Keratinocyte (primary cell): Measurements from ENCODE around the gene TTC28.

Source experiments
- EZH2 ChIP-seq: IDR thresholded peaks from one replicate; pipeline ENCODE4 v1.6.1; 2012; ENCODE audit warnings: inconsistent platforms, mild to moderate bottlenecking, low read length, moderate library complexity
- TF ChIP-seq, protein P1 (sequence below), 3 experiments: IDR thresholded peaks in 1 of 3; conservative IDR thresholded peaks in 1 of 3; optimal IDR thresholded peaks in 1 of 3; 2 replicates in 2 of 3; 3 replicates in 1 of 3; pipeline versions ENCODE3 to v1.5.1; 2011; ENCODE audit warnings: low read length in 3 of 3, mild to moderate bottlenecking in 3 of 3, moderate library complexity in 2 of 3, control low read depth in 1 of 3, inconsistent platforms in 1 of 3; ENCODE audit not compliant: insufficient read depth in 2 of 3; ENCODE audit errors: extremely low read depth in 1 of 3

DNA sequence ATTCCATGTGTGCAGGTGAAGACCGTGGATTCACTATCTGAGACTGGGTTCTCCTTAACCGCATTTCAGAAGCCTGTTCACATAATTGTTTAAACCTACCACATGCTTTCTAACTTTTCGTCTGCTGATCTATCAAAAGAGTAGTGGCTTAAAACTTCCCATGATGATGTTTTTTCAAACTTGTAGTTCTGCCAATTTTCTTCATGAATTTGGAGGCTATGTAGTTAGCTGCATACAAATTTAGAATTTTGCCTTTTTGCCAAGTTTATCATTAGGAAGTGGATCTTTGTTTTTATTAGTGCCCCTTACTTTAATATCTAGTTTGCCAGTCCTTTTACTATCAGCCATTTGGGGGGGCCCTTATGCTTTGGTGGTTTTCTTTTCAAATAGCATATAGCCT is 703.1 kb downstream of the TTC28 start:
- TF ChIP-seq, protein P1, sequence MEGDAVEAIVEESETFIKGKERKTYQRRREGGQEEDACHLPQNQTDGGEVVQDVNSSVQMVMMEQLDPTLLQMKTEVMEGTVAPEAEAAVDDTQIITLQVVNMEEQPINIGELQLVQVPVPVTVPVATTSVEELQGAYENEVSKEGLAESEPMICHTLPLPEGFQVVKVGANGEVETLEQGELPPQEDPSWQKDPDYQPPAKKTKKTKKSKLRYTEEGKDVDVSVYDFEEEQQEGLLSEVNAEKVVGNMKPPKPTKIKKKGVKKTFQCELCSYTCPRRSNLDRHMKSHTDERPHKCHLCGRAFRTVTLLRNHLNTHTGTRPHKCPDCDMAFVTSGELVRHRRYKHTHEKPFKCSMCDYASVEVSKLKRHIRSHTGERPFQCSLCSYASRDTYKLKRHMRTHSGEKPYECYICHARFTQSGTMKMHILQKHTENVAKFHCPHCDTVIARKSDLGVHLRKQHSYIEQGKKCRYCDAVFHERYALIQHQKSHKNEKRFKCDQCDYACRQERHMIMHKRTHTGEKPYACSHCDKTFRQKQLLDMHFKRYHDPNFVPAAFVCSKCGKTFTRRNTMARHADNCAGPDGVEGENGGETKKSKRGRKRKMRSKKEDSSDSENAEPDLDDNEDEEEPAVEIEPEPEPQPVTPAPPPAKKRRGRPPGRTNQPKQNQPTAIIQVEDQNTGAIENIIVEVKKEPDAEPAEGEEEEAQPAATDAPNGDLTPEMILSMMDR (optimal IDR thresholded peaks at IDR 0.05 in 1 of 3, IDR thresholded peaks at IDR 0.05 in 1 of 3, conservative IDR thresholded peaks at IDR 0.05 in 1 of 3; ENCODE audit: extremely low read depth in 1 of 3, insufficient read depth in 2 of 3, low read length in 3 of 3), result no peak
- TF ChIP-seq EZH2, result no peak
